Measurements from ENCODE around the gene CLSTN2. TPM values are rescaled to one million over a fixed set of nuclear protein-coding genes. Genes with fewer than 3 reads are reported as not detected.

The CLSTN2 gene
- total RNA-seq, 1 experiment from 2014 or later, result 0.02 TPM

DNA sequence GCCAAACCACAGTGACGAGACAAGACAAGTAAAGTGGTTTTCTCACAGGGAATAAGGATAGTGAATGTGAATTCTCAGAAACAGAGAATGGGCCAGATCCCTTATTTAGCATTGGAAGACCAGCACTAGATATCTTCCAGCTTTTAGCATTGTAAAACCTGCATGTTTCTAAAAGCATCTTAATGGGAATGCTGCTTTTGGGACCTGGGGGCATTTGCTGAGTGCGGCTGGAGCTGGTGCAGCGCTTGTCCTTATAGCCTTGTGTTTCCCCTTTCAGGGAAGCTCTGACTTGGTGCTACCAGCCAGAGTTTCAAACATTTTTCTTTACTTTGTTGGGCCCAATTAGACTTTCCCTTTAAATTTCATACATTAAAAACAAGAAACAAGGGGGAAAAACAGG lies 52.9 kb downstream of the CLSTN2 start:
- Histone ChIP-seq H3K36me3 (ENCODE audit: control insufficient read depth in 1 of 2, insufficient read depth in 2 of 2, low read length in 2 of 2) (no peaks in the 10 kb centered on the region), H3K27ac (ENCODE audit: low read depth, low read length) (no peak overlapping the region), H3K9me2 (ENCODE audit: insufficient read depth) (no peaks in the 10 kb centered on the region), H3K4me1 (ENCODE audit: control insufficient read depth in 1 of 2, insufficient read depth in 2 of 2, low read length in 2 of 2) (no peaks in the 10 kb centered on the region), H3K27me3 (ENCODE audit: insufficient read depth, low read length) (peaks cover 77% of the 10 kb centered on the region), H3K9me3 (ENCODE audit: control insufficient read depth in 1 of 2, insufficient read depth in 1 of 2, low read depth in 1 of 2, low read length in 2 of 2) (no peaks in the 10 kb centered on the region), H3K9ac (ENCODE audit: low read length) (no peak overlapping the region), H4K20me1 (ENCODE audit: insufficient read depth) (no peaks in the 10 kb centered on the region), H3K79me2 (ENCODE audit: insufficient read depth, low read length) (no peaks in the 10 kb centered on the region), H3K4me3 (replicated peaks in 1 of 2; ENCODE audit: low read depth in 1 of 2, low read length in 2 of 2) (no peak overlapping the region), H3K4me2 (ENCODE audit: low read length) (no peak overlapping the region), H2AFZ (ENCODE audit: low read depth, low read length, poor library complexity, severe bottlenecking) (no peak overlapping the region)
- TF ChIP-seq EZH2 (IDR thresholded peaks at IDR 0.05) (no peak), CEBPB (IDR thresholded peaks at IDR 0.05; ENCODE audit: low read depth) (no peak), CBX3 (IDR thresholded peaks at IDR 0.05; ENCODE audit: low read depth) (no peak), SP1 (IDR thresholded peaks at IDR 0.05; ENCODE audit: low read depth) (no peak), EZH2phosphoT487 (IDR thresholded peaks at IDR 0.05; ENCODE audit: borderline replicate concordance) (no peak), JUND (IDR thresholded peaks at IDR 0.05) (no peak), POLR2A (IDR thresholded peaks at IDR 0.05; ENCODE audit: borderline replicate concordance, extremely low read depth, insufficient read depth, insufficient read length) (no peak), POLR2AphosphoS5 (IDR thresholded peaks at IDR 0.05; ENCODE audit: low read depth, low read length) (no peak), ELF1 (IDR thresholded peaks at IDR 0.05; ENCODE audit: borderline replicate concordance, low read depth) (no peak), TCF7L2 (IDR thresholded peaks at IDR 0.05; ENCODE audit: borderline replicate concordance, extremely low read depth, insufficient read depth, insufficient read length) (no peak), FOSL1 (IDR thresholded peaks at IDR 0.05; ENCODE audit: low read depth) (no peak), ZFX (IDR thresholded peaks at IDR 0.05) (no peak)
- TF ChIP-seq, protein P1, sequence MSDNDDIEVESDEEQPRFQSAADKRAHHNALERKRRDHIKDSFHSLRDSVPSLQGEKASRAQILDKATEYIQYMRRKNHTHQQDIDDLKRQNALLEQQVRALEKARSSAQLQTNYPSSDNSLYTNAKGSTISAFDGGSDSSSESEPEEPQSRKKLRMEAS (IDR thresholded peaks at IDR 0.05), result no peak
- TF ChIP-seq, protein P2, sequence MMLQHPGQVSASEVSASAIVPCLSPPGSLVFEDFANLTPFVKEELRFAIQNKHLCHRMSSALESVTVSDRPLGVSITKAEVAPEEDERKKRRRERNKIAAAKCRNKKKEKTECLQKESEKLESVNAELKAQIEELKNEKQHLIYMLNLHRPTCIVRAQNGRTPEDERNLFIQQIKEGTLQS (IDR thresholded peaks at IDR 0.05), result no peak
- TF ChIP-seq, protein P3, sequence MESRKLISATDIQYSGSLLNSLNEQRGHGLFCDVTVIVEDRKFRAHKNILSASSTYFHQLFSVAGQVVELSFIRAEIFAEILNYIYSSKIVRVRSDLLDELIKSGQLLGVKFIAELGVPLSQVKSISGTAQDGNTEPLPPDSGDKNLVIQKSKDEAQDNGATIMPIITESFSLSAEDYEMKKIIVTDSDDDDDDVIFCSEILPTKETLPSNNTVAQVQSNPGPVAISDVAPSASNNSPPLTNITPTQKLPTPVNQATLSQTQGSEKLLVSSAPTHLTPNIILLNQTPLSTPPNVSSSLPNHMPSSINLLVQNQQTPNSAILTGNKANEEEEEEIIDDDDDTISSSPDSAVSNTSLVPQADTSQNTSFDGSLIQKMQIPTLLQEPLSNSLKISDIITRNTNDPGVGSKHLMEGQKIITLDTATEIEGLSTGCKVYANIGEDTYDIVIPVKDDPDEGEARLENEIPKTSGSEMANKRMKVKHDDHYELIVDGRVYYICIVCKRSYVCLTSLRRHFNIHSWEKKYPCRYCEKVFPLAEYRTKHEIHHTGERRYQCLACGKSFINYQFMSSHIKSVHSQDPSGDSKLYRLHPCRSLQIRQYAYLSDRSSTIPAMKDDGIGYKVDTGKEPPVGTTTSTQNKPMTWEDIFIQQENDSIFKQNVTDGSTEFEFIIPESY (IDR thresholded peaks at IDR 0.05; ENCODE audit: extremely low read depth, insufficient replicate concordance, low read length), result no peak
- DNase-seq (ENCODE audit: low read depth, low spot score) (no peak), ATAC-seq (no peak)
- intact Hi-C loops (cut with micrococcal nuclease), result no loop called here
- RAD21 ChIA-PET (ENCODE audit: low non-redundant PET in 1 of 2, low total read pairs in 2 of 2, uncharacterized antibody in 2 of 2, unreplicated experiment in 2 of 2), result no interaction called here
- CTCF ChIA-PET, result no interaction called here
- POLR2A ChIA-PET, result no interaction called here
- no TSS peak for BruUV-seq (replicated peaks)

Measured in HCT116 (cell line).